Stomach (tissue), 4 donors: ENCODE results near the gene CSE1L.

Experiments used
- EP300 ChIP-seq: sonication (generic); formaldehyde crosslinking; IDR thresholded peaks from one replicate; pipeline ENCODE4 v1.6.1; 2017; ENCODE audit warnings: antibody characterized with exemption
- POLR2A ChIP-seq, 4 donors: fragments of 450-650 bp; IDR thresholded peaks; one replicate each; pipeline ENCODE4 v1.6.1; 2016; ENCODE audit warnings: antibody characterized with exemption in 4 of 4, control low read depth in 2 of 4, mild to moderate bottlenecking in 1 of 4, moderate library complexity in 1 of 4
- POLR2AphosphoS5 ChIP-seq, 3 donors: sonication (generic); formaldehyde crosslinking; IDR thresholded peaks; one replicate each; pipeline ENCODE4 v1.6.1; 2016; ENCODE audit warnings: antibody characterized with exemption in 3 of 3
- TF ChIP-seq, protein P1 (sequence below), 7 experiments: fragments of 450-650 bp in 4 of 7; fragments of 200-600 bp in 3 of 7; sonication (generic) in 3 of 7; IDR thresholded peaks; one replicate each; pipeline ENCODE4 v1.5.1; 2016 to 2019; ENCODE audit warnings: antibody characterized with exemption in 7 of 7, control low read depth in 2 of 7, mild to moderate bottlenecking in 1 of 7

DNA sequence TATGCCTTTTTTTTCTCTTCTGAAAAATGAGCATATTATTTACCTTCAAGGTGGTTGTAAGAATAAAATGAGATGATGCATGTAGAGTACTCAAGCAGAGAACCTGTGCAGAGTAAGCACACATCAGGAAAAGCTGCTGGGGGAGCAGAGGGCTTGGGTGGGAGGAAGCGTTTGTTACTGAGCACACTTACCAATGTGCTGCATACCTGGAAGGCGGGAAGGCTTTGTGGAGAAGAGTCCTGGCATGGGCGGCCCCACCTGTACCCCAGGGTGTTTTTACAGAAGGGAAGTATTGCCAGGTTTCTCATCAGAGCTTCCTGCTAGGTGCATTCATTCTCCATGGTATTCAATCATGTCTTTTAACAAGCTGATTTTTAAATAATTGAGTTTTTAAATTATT, 52.9 kb downstream of the CSE1L start:
- no peak for TF ChIP-seq EP300
- TF ChIP-seq, protein P1, sequence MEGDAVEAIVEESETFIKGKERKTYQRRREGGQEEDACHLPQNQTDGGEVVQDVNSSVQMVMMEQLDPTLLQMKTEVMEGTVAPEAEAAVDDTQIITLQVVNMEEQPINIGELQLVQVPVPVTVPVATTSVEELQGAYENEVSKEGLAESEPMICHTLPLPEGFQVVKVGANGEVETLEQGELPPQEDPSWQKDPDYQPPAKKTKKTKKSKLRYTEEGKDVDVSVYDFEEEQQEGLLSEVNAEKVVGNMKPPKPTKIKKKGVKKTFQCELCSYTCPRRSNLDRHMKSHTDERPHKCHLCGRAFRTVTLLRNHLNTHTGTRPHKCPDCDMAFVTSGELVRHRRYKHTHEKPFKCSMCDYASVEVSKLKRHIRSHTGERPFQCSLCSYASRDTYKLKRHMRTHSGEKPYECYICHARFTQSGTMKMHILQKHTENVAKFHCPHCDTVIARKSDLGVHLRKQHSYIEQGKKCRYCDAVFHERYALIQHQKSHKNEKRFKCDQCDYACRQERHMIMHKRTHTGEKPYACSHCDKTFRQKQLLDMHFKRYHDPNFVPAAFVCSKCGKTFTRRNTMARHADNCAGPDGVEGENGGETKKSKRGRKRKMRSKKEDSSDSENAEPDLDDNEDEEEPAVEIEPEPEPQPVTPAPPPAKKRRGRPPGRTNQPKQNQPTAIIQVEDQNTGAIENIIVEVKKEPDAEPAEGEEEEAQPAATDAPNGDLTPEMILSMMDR (IDR thresholded peaks at IDR 0.05) = no peak
- TF ChIP-seq POLR2AphosphoS5 (IDR thresholded peaks at IDR 0.05) = no peak
- no peak for TF ChIP-seq POLR2A (IDR thresholded peaks at IDR 0.05)
